GM21786 (cell line): ENCODE results near the gene ACOX3.
"Not testable (repeated sequence)": the region's sequence is repeated elsewhere in the genome, so short reads cannot be mapped to it uniquely, and the experiment has no call there.

Experiments
- ATAC-seq: cut with Tn5 transposase; IDR thresholded peaks from one replicate; pipeline ENCODE4 v1.9.1; 2021; ENCODE audit not compliant: unreplicated experiment

Gene ACOX3

GRCh38 chr4:8391071-8391470 is 49.5 kb downstream of the ACOX3 start:
- no peak for ATAC-seq

DNA sequence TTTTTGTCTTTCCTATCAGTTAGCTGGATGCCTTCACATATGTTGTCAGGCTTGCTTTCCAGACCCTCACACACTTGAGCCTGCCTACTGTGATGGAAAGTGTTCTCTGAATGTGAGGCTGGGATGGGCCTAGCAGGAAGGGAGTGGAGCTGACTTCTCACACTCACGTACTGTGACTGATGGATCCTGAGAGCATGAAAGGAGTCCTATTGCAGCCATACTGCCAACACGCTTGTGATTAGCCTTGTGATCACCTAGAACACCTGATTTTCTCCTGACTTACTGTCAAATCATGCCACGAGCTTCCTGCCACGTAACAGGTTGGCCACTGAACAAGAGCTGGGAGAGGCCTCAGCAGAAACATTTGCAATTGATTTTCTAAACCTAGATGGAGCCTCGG is 49.9 kb downstream of the ACOX3 start:
- ATAC-seq = no peak

GRCh38 chr4:8388528-8388870 is 52.0 kb downstream of the ACOX3 start:
- ATAC-seq = no peak

DNA sequence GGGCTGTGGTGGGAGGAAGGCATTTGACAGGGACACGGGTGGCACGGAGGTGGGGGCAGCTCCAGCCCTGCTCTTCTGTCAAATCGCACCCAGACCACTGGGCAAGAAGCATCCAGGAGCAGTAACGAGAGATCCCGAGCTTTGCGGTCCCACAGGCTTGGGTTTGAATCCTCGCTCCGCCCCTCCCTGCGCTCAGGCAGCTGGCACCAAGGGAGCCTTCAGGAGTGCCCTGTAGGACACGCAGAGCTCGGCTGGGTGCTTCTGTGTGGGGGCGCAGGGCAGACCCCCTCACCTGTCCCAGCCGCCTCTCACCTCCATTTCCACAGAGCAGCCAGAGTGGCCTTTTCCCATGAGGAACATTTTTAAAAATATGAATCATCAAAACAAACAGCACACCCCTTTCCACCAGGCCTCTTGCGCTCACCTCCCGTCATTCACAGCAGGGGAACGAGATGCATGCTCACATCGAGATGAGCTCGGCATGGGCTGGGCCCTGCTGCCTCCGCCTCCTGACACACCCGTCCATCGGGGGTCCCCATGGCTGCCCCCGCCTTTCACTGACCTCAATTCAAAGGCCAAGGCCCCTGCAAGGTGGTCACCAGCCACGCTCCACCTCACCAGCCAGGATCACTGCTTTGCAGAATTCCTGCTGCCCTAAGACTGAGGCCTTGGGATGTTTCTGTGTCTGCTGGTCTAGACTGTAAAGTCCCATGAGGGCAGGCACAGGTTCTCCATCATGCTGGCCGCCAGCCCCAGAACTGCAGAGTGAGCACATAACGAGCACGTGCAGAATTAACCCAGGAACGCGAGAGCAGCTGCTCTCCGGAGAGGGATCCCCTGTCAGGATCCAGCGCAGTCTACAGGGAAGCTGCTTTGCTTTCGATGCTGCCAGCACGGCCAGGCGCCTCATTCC is 52.7 kb downstream of the ACOX3 start:
- no peak for ATAC-seq

- no peak for ATAC-seq
These were observed 53.3 kb downstream of the ACOX3 start for GRCh38 chr4:8387194-8387593.

- ATAC-seq = no peak
These were observed 53.8 kb downstream of the ACOX3 start for GRCh38 chr4:8386731-8387130.

GRCh38 chr4:8386131-8386530 is 54.4 kb downstream of the ACOX3 start:
- not testable (repeated sequence) for ATAC-seq

GRCh38 chr4:8385611-8386010 is 54.9 kb downstream of the ACOX3 start:
- no peak for ATAC-seq

DNA sequence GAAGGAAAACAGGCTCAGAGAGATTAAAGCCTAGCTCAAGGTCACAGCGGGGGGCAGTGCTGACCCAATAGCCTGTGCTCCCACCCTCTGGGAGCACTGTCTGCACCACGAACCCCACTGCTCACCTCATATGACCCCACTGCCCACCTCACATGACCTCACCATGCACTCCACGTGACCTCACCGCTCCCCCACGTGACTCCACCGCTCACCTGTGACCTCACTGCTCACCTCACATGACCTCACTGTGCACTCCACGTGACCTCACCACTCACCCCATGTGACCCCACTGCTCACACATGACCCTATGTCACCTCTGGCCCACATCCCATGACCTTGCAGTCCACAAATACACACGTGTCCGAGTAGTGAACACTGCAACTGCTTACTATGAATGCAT is 55.4 kb downstream of the ACOX3 start:
- ATAC-seq = no peak

GRCh38 chr4:8384397-8385060 is 56.0 kb downstream of the ACOX3 start:
- no peak for ATAC-seq

DNA sequence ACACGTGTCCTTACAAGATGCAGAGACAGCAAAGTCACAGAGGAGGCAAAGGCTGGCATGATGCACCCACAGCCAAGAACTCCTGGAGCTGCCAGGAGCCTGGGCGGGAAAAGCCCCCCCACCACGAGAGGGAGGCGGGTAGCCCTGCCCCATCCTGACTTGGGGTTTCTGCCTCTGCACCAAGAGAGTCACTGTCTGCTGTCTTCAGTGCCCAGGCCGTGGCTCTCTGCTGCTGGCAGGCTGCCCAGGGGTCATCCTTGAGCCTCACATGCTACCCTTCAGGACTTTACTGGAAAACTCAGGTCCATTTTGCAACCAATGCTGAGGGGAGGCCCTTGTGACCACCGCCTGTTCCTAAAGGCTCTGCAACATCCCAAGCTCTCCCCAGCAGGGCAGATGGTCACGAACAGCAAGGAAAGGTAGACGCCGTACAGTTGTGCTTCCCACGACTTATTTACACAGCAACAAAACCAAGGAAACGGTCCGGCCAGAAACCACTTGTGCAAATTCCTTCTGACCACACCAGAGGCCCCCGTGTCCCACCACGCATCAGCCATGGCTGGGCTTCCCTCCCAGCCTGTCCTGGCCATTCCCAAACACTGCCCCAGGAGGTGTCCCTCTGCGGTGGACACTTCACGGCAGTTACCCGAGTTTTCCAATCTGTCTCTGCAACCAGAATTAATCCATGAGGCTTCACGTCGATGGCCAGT is 56.9 kb downstream of the ACOX3 start:
- no peak for ATAC-seq

- no peak for ATAC-seq
These were observed 57.5 kb downstream of the ACOX3 start for GRCh38 chr4:8383016-8383415.

- no peak for ATAC-seq
These were observed 58.5 kb downstream of the ACOX3 start for GRCh38 chr4:8381814-8382581.

- ATAC-seq = no peak
These were observed 59.8 kb downstream of the ACOX3 start for GRCh38 chr4:8380511-8381415.

DNA sequence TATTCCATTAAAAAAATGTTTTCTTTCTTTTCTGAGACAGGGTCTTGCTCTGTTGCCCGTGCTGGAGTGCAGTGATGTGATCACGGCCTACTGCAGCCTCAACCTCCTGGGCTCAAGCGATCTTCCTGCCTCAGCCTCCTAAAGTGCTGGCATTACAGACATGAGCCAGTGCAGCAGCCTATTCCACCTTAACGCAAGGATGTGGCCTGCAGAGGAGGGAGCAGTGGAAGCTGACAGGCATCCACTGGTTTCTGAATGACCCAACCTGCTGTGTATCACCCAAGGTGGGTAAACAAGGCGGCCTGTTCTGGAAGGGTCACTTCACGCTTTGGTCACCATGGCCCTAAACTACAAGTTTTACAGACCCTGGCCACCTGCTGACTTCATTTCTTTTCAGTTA is 60.8 kb downstream of the ACOX3 start:
- ATAC-seq = no peak

DNA sequence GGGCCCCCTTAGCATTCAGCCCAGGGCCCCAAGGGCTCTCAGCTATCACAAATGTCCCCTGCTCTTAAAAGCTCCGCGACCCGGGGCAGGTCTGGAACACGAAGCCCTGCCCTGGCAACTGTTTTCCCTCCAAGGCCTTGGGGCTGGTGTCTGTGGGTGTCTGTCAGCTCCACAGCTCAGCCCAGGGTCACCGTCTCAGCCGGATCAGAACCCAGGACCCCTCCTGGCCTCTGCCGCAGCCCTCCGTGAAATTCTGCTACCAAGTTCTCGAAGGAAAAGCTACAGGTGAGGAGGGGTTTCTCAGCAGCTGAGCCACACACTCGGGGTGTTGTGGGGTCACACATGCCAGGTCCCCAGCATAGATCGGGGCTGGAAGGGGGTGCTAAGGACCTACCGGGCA is 61.2 kb downstream of the ACOX3 start:
- ATAC-seq = no peak

DNA sequence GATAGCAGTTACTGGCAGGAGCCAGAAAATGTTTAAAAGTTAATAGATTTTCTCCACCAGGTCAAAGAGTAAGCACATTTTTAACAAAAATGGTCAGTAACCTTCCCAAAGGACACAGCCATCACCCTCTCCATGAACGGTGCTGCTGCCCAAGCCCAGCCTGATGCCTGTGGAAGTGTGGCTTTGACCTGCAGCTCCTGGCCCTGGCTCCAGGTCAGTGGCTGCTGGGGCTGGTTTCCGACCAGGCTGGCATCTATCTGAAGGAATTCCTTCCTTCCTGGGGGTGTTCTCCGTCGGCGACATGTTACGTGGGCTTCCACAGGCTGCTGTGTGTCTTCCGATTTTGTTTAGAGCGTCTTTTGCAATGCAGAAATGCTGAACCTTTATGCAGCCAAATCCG is 61.7 kb downstream of the ACOX3 start:
- ATAC-seq = no peak

- ATAC-seq = no peak
These were observed 62.3 kb downstream of the ACOX3 start for GRCh38 chr4:8378101-8378724.
